Mesothelial cell of epicardium (in vitro differentiated cells): ENCODE results near the gene RAVER1. TPM values are rescaled to one million over a fixed set of nuclear protein-coding genes. Genes with fewer than 3 reads are reported as not detected.

ENCODE experiments used
- DNase-seq, 2 experiments: peaks; one replicate each; pipeline ENCODE4 v3.0.0; 2021; ENCODE audit warnings: low spot score in 2 of 2; ENCODE audit not compliant: unreplicated experiment in 2 of 2
- H3K27ac Mint-ChIP-seq: 2 replicates; pipeline ENCODE4 v1.8.0; 2021; ENCODE audit warnings: mixed read lengths
- H3K27me3 Mint-ChIP-seq: 2 replicates; pipeline ENCODE4 v1.8.0; 2021; ENCODE audit warnings: low read depth, mixed read lengths
- H3K36me3 Mint-ChIP-seq: 2 replicates; pipeline ENCODE4 v1.8.0; 2021; ENCODE audit warnings: mixed read lengths
- H3K4me1 Mint-ChIP-seq: 2 replicates; pipeline ENCODE4 v1.8.0; 2021; ENCODE audit warnings: mixed read lengths
- H3K4me3 Mint-ChIP-seq: 2 replicates; pipeline ENCODE4 v1.8.0; 2021; ENCODE audit warnings: mild to moderate bottlenecking, moderate library complexity, mixed read lengths
- H3K9me3 Mint-ChIP-seq: 2 replicates; pipeline ENCODE4 v1.8.0; 2021; ENCODE audit warnings: mixed read lengths
- total RNA-seq: library from RNA; stranded (reverse); gene quantifications from 3 replicates; pipeline ENCODE4 v1.2.1, GENCODE V29; 2021
- TF ChIP-seq, protein P1 (sequence below): fragments of 200-600 bp; sonication (generic); IDR thresholded peaks from one replicate; pipeline ENCODE4 v1.5.0; 2021; ENCODE audit warnings: antibody characterized with exemption; ENCODE audit not compliant: unreplicated experiment

The RAVER1 gene
- total RNA-seq, 1 donor from 2014 or later, result 51.1 TPM

GRCh38 chr19:10352764-10353671, 19.7 kb upstream of the RAVER1 start:
- peak overlapping the region; percentile 30 for H3K27ac Mint-ChIP-seq
- DNase-seq, result peak in 1 of 2 experiments; percentile 44
- no peaks in the 10 kb centered on the region for H3K9me3 Mint-ChIP-seq
- H3K4me1 Mint-ChIP-seq, result peaks cover 7% of the 10 kb centered on the region
- H3K4me3 Mint-ChIP-seq, result peak overlapping the region; percentile 59
- H3K27me3 Mint-ChIP-seq, result no peaks in the 10 kb centered on the region
- peaks cover 22% of the 10 kb centered on the region for H3K36me3 Mint-ChIP-seq
- TF ChIP-seq, protein P1, sequence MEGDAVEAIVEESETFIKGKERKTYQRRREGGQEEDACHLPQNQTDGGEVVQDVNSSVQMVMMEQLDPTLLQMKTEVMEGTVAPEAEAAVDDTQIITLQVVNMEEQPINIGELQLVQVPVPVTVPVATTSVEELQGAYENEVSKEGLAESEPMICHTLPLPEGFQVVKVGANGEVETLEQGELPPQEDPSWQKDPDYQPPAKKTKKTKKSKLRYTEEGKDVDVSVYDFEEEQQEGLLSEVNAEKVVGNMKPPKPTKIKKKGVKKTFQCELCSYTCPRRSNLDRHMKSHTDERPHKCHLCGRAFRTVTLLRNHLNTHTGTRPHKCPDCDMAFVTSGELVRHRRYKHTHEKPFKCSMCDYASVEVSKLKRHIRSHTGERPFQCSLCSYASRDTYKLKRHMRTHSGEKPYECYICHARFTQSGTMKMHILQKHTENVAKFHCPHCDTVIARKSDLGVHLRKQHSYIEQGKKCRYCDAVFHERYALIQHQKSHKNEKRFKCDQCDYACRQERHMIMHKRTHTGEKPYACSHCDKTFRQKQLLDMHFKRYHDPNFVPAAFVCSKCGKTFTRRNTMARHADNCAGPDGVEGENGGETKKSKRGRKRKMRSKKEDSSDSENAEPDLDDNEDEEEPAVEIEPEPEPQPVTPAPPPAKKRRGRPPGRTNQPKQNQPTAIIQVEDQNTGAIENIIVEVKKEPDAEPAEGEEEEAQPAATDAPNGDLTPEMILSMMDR, result no peak

GRCh38 chr19:10346509-10346908, 13.2 kb upstream of the RAVER1 start:
- Mint-ChIP-seq H3K27ac (no peak overlapping the region), H3K27me3 (no peaks in the 10 kb centered on the region), H3K36me3 (peaks cover 2% of the 10 kb centered on the region)

DNA sequence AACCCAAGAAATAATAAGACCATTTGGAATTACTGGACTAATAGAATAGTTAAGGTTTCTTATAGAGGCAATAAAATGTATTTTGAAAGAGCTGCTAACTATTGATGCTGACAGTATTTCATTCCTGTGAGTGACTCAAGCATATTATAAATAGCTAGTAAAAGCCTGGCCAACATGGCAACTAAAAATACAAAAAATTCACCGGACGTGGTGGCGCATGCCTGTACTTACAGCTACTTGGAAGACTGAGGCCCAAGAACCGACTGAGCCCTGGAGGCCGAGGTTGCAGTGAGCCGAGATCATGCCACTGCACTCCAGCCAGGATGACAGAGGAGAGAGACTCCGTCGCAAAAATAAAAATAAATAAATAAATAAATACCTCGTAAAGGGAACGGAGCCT, 11.5 kb upstream of the RAVER1 start:
- Mint-ChIP-seq H3K9me3 (no peaks in the 10 kb centered on the region), H3K4me3 (no peak overlapping the region), H3K27ac (no peak overlapping the region), H3K4me1 (no peaks in the 10 kb centered on the region), H3K36me3 (no peaks in the 10 kb centered on the region), H3K27me3 (no peaks in the 10 kb centered on the region)
- DNase-seq, result no peak
- TF ChIP-seq, protein P1, result no peak

More at GRCh38 chr19:10346509-10346908, 13.2 kb upstream of the RAVER1 start:
- TF ChIP-seq, protein P1, result no peak
- DNase-seq, result no peak
- Mint-ChIP-seq H3K4me1 (no peaks in the 10 kb centered on the region), H3K9me3 (no peaks in the 10 kb centered on the region), H3K4me3 (no peak overlapping the region)

DNA sequence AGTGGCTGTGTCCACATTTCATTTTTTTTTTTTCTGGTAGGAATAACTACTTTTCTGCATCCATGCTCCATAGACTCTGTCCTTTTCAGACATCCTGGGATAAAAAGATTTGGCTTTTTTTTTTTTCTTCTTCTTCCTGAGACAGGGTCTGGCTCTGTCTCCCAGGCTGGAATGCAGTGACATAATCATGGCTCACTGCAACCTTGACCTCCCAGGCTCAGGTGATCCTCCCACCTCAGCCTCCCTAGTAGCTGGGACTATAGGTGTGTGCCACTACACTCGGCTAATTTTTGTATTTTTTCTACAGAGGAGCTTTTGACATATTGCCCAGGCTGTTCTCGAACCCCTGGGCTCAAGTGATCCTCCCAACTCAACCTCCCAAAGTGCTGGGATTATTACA, 10.2 kb upstream of the RAVER1 start:
- Mint-ChIP-seq H3K27ac (no peak overlapping the region), H3K36me3 (no peaks in the 10 kb centered on the region), H3K9me3 (no peaks in the 10 kb centered on the region), H3K4me3 (no peak overlapping the region), H3K27me3 (no peaks in the 10 kb centered on the region), H3K4me1 (no peaks in the 10 kb centered on the region)
- TF ChIP-seq, protein P1, result no peak
- DNase-seq, result no peak

- H3K27ac Mint-ChIP-seq, result no peak overlapping the region
Measured at GRCh38 chr19:10339977-10340376, 6.6 kb upstream of the RAVER1 start.

More at GRCh38 chr19:10339977-10340376, 6.6 kb upstream of the RAVER1 start:
- no peak overlapping the region for H3K4me3 Mint-ChIP-seq
- peaks cover under 1% of the 10 kb centered on the region for H3K4me1 Mint-ChIP-seq
- DNase-seq, result no peak
- TF ChIP-seq, protein P1, result no peak
- no peaks in the 10 kb centered on the region for H3K9me3 Mint-ChIP-seq
- H3K27me3 Mint-ChIP-seq, result no peaks in the 10 kb centered on the region
- no peaks in the 10 kb centered on the region for H3K36me3 Mint-ChIP-seq
